WTC11 (cell line): ENCODE data around the gene SERPINA9. TPM values are rescaled to one million over a fixed set of nuclear protein-coding genes. Genes with fewer than 3 reads are reported as not detected.

ENCODE experiments used
- ATAC-seq: fragments of 200-7000 bp; cut with Tn5 transposase; 2 replicates; pipeline ENCODE4 v1.10.0; 2021; ENCODE audit warnings: mild to moderate bottlenecking, moderate library complexity
- CTCF ChIA-PET: fragments of 300-600 bp; sonication (Branson Sonifier 250); formaldehyde crosslinking; loops from one replicate; lab custom pipeline; 2021; ENCODE audit warnings: antibody characterized with exemption; lab: Charles Lee
- POLR2A ChIA-PET: fragments of 350-600 bp; sonication (Branson Sonifier 250); formaldehyde crosslinking; loops from one replicate; lab custom pipeline; 2021; ENCODE audit warnings: antibody characterized with exemption; lab: Charles Lee
- DNase-seq: peaks from one replicate; pipeline ENCODE4 v3.0.0; 2021; ENCODE audit warnings: low spot score
- H3K27ac Mint-ChIP-seq: 2 replicates; pipeline ENCODE4 v1.8.0; 2021; ENCODE audit warnings: mixed read lengths
- H3K27me3 Mint-ChIP-seq: 2 replicates; pipeline ENCODE4 v1.8.0; 2021; ENCODE audit warnings: low read depth, mild to moderate bottlenecking, moderate library complexity, mixed read lengths
- H3K36me3 Mint-ChIP-seq: 2 replicates; pipeline ENCODE4 v1.8.0; 2021; ENCODE audit warnings: mixed read lengths
- H3K4me1 Mint-ChIP-seq: 2 replicates; pipeline ENCODE4 v1.8.0; 2022; ENCODE audit warnings: mixed read lengths
- H3K4me3 Mint-ChIP-seq: 2 replicates; pipeline ENCODE4 v1.8.0; 2021; ENCODE audit warnings: mild to moderate bottlenecking, moderate library complexity, mixed read lengths
- H3K9me3 Mint-ChIP-seq: 2 replicates; pipeline ENCODE4 v1.8.0; 2021; ENCODE audit warnings: mixed read lengths
- AR ChIP-seq: fragments of 250-450 bp; sonication (Bioruptor Pico); IDR thresholded peaks from 2 replicates; pipeline ENCODE4 v1.9.0; 2021; ENCODE audit warnings: mild to moderate bottlenecking
- ATF6 ChIP-seq: sonication (generic); formaldehyde crosslinking; IDR thresholded peaks from 2 replicates; pipeline ENCODE4 v1.8.1; 2023; ENCODE audit warnings: mild to moderate bottlenecking, missing genetic modification reagents
- CDX4 ChIP-seq: fragments of 250-450 bp; sonication (Bioruptor Pico); IDR thresholded peaks from 2 replicates; pipeline ENCODE4 v1.9.0; 2021; ENCODE audit warnings: moderate library complexity, mild to moderate bottlenecking, inconsistent platforms, borderline replicate concordance
- CTCF ChIP-seq: fragments of 200-600 bp; IDR thresholded peaks from 2 replicates; pipeline ENCODE4 v1.8.0; 2022; ENCODE audit warnings: antibody characterized with exemption
- E2F1 ChIP-seq: sonication (generic); formaldehyde crosslinking; IDR thresholded peaks from 2 replicates; pipeline ENCODE4 v1.8.0; 2022; ENCODE audit warnings: mild to moderate bottlenecking, missing genetic modification reagents
- ELF4 ChIP-seq: sonication (generic); formaldehyde crosslinking; IDR thresholded peaks from 2 replicates; pipeline ENCODE4 v1.8.1; 2022; ENCODE audit warnings: low read depth, mild to moderate bottlenecking, moderate library complexity, missing genetic modification reagents
- ESRRA ChIP-seq: sonication (generic); formaldehyde crosslinking; IDR thresholded peaks from 2 replicates; pipeline ENCODE4 v1.8.1; 2022; ENCODE audit warnings: mild to moderate bottlenecking, missing genetic modification reagents, borderline replicate concordance
- FOXJ3 ChIP-seq: sonication (generic); formaldehyde crosslinking; IDR thresholded peaks from 2 replicates; pipeline ENCODE4 v1.9.0; 2021; ENCODE audit warnings: missing genetic modification reagents, mild to moderate bottlenecking, borderline replicate concordance
- FOXK1 ChIP-seq: sonication (generic); formaldehyde crosslinking; IDR thresholded peaks from 2 replicates; pipeline ENCODE4 v1.8.0; 2022; ENCODE audit warnings: mild to moderate bottlenecking, moderate library complexity, missing genetic modification reagents
- GABPB1 ChIP-seq: sonication (generic); formaldehyde crosslinking; IDR thresholded peaks from 2 replicates; pipeline ENCODE4 v1.8.1; 2023; ENCODE audit warnings: mild to moderate bottlenecking, missing genetic modification reagents
- GTF2I ChIP-seq: fragments of 250-450 bp; sonication (Bioruptor Pico); conservative IDR thresholded peaks from 2 replicates; pipeline ENCODE4 v1.4.0; 2021; ENCODE audit warnings: mild to moderate bottlenecking
- KAT7 ChIP-seq: sonication (generic); formaldehyde crosslinking; IDR thresholded peaks from 2 replicates; pipeline ENCODE4 v1.8.1; 2023; ENCODE audit warnings: missing genetic modification reagents, mild to moderate bottlenecking, borderline replicate concordance
- MAX ChIP-seq: sonication (generic); formaldehyde crosslinking; IDR thresholded peaks from 2 replicates; pipeline ENCODE4 v1.8.0; 2022; ENCODE audit warnings: mild to moderate bottlenecking, missing genetic modification reagents
- NFYB ChIP-seq: sonication (generic); formaldehyde crosslinking; conservative IDR thresholded peaks from 2 replicates; pipeline ENCODE4 v1.8.0; 2022; ENCODE audit warnings: low read depth, missing genetic modification reagents
- RORB ChIP-seq: fragments of 250-450 bp; sonication (Bioruptor Pico); IDR thresholded peaks from 2 replicates; pipeline ENCODE4 v1.9.0; 2021; ENCODE audit warnings: mild to moderate bottlenecking
- SMAD3 ChIP-seq: sonication (generic); formaldehyde crosslinking; IDR thresholded peaks from 2 replicates; pipeline ENCODE4 v1.8.0; 2022; ENCODE audit warnings: missing genetic modification reagents, mild to moderate bottlenecking, borderline replicate concordance
- TCF7 ChIP-seq: sonication (generic); formaldehyde crosslinking; IDR thresholded peaks from 2 replicates; pipeline ENCODE4 v1.8.0; 2022; ENCODE audit warnings: mild to moderate bottlenecking, low read depth, missing genetic modification reagents, moderate library complexity
- ZMAT4 ChIP-seq: fragments of 250-450 bp; sonication (Bioruptor Pico); IDR thresholded peaks from 2 replicates; pipeline ENCODE4 v1.9.0; 2021; ENCODE audit warnings: mild to moderate bottlenecking
- ZNF121 ChIP-seq: sonication (generic); formaldehyde crosslinking; IDR thresholded peaks from 2 replicates; pipeline ENCODE4 v1.8.0; 2023; ENCODE audit warnings: missing genetic modification reagents
- ZNF317 ChIP-seq: sonication (generic); formaldehyde crosslinking; IDR thresholded peaks from 2 replicates; pipeline ENCODE4 v1.8.1; 2023; ENCODE audit warnings: low read depth, mild to moderate bottlenecking, moderate library complexity, missing genetic modification reagents, borderline replicate concordance
- ZNF396 ChIP-seq: fragments of 250-450 bp; sonication (Bioruptor Pico); IDR thresholded peaks from 2 replicates; pipeline ENCODE4 v1.8.0; 2021; ENCODE audit warnings: mild to moderate bottlenecking, moderate library complexity, borderline replicate concordance
- ZNF532 ChIP-seq: fragments of 250-450 bp; sonication (Bioruptor Pico); IDR thresholded peaks from 2 replicates; pipeline ENCODE4 v1.9.0; 2021; ENCODE audit warnings: mild to moderate bottlenecking, borderline replicate concordance
- ZNF671 ChIP-seq: fragments of 250-450 bp; sonication (Bioruptor Pico); IDR thresholded peaks from 2 replicates; pipeline ENCODE4 v1.8.0; 2021; ENCODE audit warnings: mild to moderate bottlenecking
- total RNA-seq: library from RNA; stranded (reverse); gene quantifications from 3 replicates; pipeline ENCODE4 v1.2.3, GENCODE V29; 2021

The SERPINA9 gene
- total RNA-seq, 1 experiment from 2014 or later = not detected

GRCh38 chr14:94441531-94442205 lies 34.3 kb downstream of the SERPINA9 start (continued):
- no peak for TF ChIP-seq CDX4
- TF ChIP-seq E2F1 (CRISPR knock-in tag) = no peak
- no peak for TF ChIP-seq RORB
- TF ChIP-seq ATF6 = no peak

- no peak for TF ChIP-seq TCF7 (CRISPR knock-in tag)
- TF ChIP-seq AR = no peak
- TF ChIP-seq GTF2I (CRISPR knock-in tag) = no peak
- TF ChIP-seq KAT7 (CRISPR knock-in tag) = no peak
- no peak for TF ChIP-seq ZNF121 (CRISPR knock-in tag)
- TF ChIP-seq ZNF396 = no peak
- no peak for TF ChIP-seq ELF4 (CRISPR knock-in tag)
- TF ChIP-seq CTCF = no peak
- no peak for TF ChIP-seq ZNF671 (CRISPR knock-in tag)
- TF ChIP-seq ZMAT4 (CRISPR knock-in tag) = no peak
- TF ChIP-seq NFYB (CRISPR knock-in tag) = no peak
- no peak for TF ChIP-seq ZNF317 (CRISPR knock-in tag)
- no peak for TF ChIP-seq ESRRA (CRISPR knock-in tag)
- no peak for TF ChIP-seq FOXK1 (CRISPR knock-in tag)
- no peak for TF ChIP-seq FOXJ3
- TF ChIP-seq SMAD3 (CRISPR knock-in tag) = no peak
- TF ChIP-seq GABPB1 (CRISPR knock-in tag) = no peak
- TF ChIP-seq MAX = no peak
- no peak for TF ChIP-seq ZNF532 (CRISPR knock-in tag)
- TF ChIP-seq, all 79 proteins: peak for 0
- Mint-ChIP-seq H3K4me1 (peaks cover 5% of the 10 kb centered on the region; the same call in 1 of the 2 replicates), H3K4me3 (no peak overlapping the region), H3K27ac (no peak overlapping the region), H3K27me3 (no peaks in the 10 kb centered on the region), H3K9me3 (peaks cover 33% of the 10 kb centered on the region), H3K36me3 (peaks cover 2% of the 10 kb centered on the region; the same call in 1 of the 2 replicates)
- no peak for ATAC-seq
- POLR2A ChIA-PET = no interaction called here
- no peak for DNase-seq
- CTCF ChIA-PET = interaction anchor here (0.6 kb wide), 1 partner anchor 261 kb away, joined by 3 read pairs; no protein-coding TSS in a partner anchor
These were observed 34.9 kb downstream of the SERPINA9 start for GRCh38 chr14:94441130-94441529.
